HL-60 (cell line): ENCODE results near the gene KIF11.

ENCODE experiments used
- DNase-seq, 2 experiments: peaks; one replicate each; pipeline ENCODE4 v3.0.0-alpha.2; 2010 to 2020; ENCODE audit warnings: low read depth in 1 of 2, low spot score in 1 of 2
- H3K27ac ChIP-seq: fragments of 250-450 bp; sonication (Bioruptor Pico); replicated peaks from 2 replicates; pipeline ENCODE4 v1.5.1; 2020; ENCODE audit warnings: mild to moderate bottlenecking, moderate library complexity
- H3K27me3 ChIP-seq: fragments of 250-450 bp; sonication (Bioruptor Pico); 2 replicates; pipeline ENCODE4 v1.5.1; 2021; ENCODE audit warnings: mild to moderate bottlenecking, moderate library complexity; ENCODE audit not compliant: insufficient read depth, poor library complexity, severe bottlenecking
- H3K4me3 ChIP-seq: replicated peaks from 2 replicates; pipeline ENCODE4 v1.5.1; 2011; ENCODE audit warnings: mild to moderate bottlenecking, control low read depth, low read length; ENCODE audit not compliant: insufficient read depth
- CTCF ChIP-seq: IDR thresholded peaks from one replicate; pipeline ENCODE4 v1.5.1; 2011; ENCODE audit warnings: low read length, control low read depth, inconsistent platforms; ENCODE audit not compliant: insufficient read depth
- GABPA ChIP-seq: IDR thresholded peaks from 2 replicates; pipeline ENCODE4 v1.6.1; 2012; ENCODE audit warnings: low read depth
- POLR2AphosphoS5 ChIP-seq: IDR thresholded peaks from 2 replicates; pipeline ENCODE4 v1.6.1; 2012; ENCODE audit warnings: low read depth
- REST ChIP-seq: IDR thresholded peaks from 2 replicates; pipeline ENCODE4 v1.6.1; 2012; ENCODE audit warnings: low read depth; ENCODE audit not compliant: insufficient replicate concordance
- SPI1 ChIP-seq: IDR thresholded peaks from 2 replicates; pipeline ENCODE4 v1.6.1; 2012; ENCODE audit warnings: low read depth, mild to moderate bottlenecking, borderline replicate concordance

The KIF11 gene

GRCh38 chr10:92595505-92595904, 2.6 kb downstream of the KIF11 start:
- no peak overlapping the region for H3K4me3 ChIP-seq
- no peak for DNase-seq
- H3K27ac ChIP-seq, result no peak overlapping the region
- H3K27me3 ChIP-seq, result no peaks in the 10 kb centered on the region
- TF ChIP-seq GABPA (no peak), POLR2AphosphoS5 (no peak), REST (no peak), CTCF (no peak), SPI1 (no peak)

- H3K27ac ChIP-seq, result no peak overlapping the region
- TF ChIP-seq CTCF, result no peak
- TF ChIP-seq SPI1, result peak; percentile 29; the same call in 1 of the 2 replicates
- TF ChIP-seq REST, result no peak
- TF ChIP-seq GABPA, result no peak
- H3K27me3 ChIP-seq, result no peaks in the 10 kb centered on the region
- no peak overlapping the region for H3K4me3 ChIP-seq
- DNase-seq, result no peak
These were observed 5.4 kb downstream of the KIF11 start for GRCh38 chr10:92598321-92598720.

GRCh38 chr10:92604841-92605240, 11.9 kb downstream of the KIF11 start:
- Histone ChIP-seq H3K27ac (no peak overlapping the region), H3K27me3 (no peaks in the 10 kb centered on the region)

More at GRCh38 chr10:92604841-92605240, 11.9 kb downstream of the KIF11 start:
- DNase-seq, result no peak
- TF ChIP-seq SPI1, result no peak
- no peak for TF ChIP-seq REST
- no peak for TF ChIP-seq GABPA
- no peak for TF ChIP-seq POLR2AphosphoS5
- no peak for TF ChIP-seq CTCF
- H3K4me3 ChIP-seq, result no peak overlapping the region
